Measurements from ENCODE around the gene RBFOX1.

RBFOX1 gene

GRCh38 chr16:7731141-7731540 lies 398.5 kb downstream of the RBFOX1 start:
- ChIA-PET CTCF (interaction anchor here (1.3 kb wide), 1 partner anchor 8 kb away, joined by 4 read pairs; no protein-coding TSS in a partner anchor), POLR2A (no interaction called here)
- DNase-seq (ENCODE audit: extremely low spot score) = no peak
- TF ChIP-seq CTCF (IDR thresholded peaks at IDR 0.05; ENCODE audit: control extremely low read depth, extremely low read depth, low read depth, missing control alignments) = no peak

GRCh38 chr16:7736138-7736665 lies 403.6 kb downstream of the RBFOX1 start:
- no peak for DNase-seq (ENCODE audit: extremely low spot score)
- CTCF ChIA-PET = no interaction called here
- no peak for TF ChIP-seq CTCF (IDR thresholded peaks at IDR 0.05; ENCODE audit: control extremely low read depth, extremely low read depth, low read depth, missing control alignments)
- POLR2A ChIA-PET = no interaction called here

- CTCF ChIA-PET = no interaction called here
Measured at GRCh38 chr16:7742626-7743025, 410.0 kb downstream of the RBFOX1 start.

GRCh38 chr16:7744546-7745264 lies 412.1 kb downstream of the RBFOX1 start:
- ChIA-PET CTCF (no interaction called here), POLR2A (no interaction called here)
- no peak for DNase-seq (ENCODE audit: extremely low spot score)
- no peak for TF ChIP-seq CTCF (IDR thresholded peaks at IDR 0.05; ENCODE audit: control extremely low read depth, extremely low read depth, low read depth, missing control alignments)

More at GRCh38 chr16:7742626-7743025, 410.0 kb downstream of the RBFOX1 start:
- TF ChIP-seq CTCF (IDR thresholded peaks at IDR 0.05; ENCODE audit: control extremely low read depth, extremely low read depth, low read depth, missing control alignments) = no peak
- DNase-seq (ENCODE audit: extremely low spot score) = no peak
- POLR2A ChIA-PET = no interaction called here

GRCh38 chr16:7745276-7745675 lies 412.6 kb downstream of the RBFOX1 start:
- no peak for TF ChIP-seq CTCF (IDR thresholded peaks at IDR 0.05; ENCODE audit: control extremely low read depth, extremely low read depth, low read depth, missing control alignments)
- ChIA-PET POLR2A (no interaction called here), CTCF (no interaction called here)
- DNase-seq (ENCODE audit: extremely low spot score) = no peak

GRCh38 chr16:7746941-7747340 lies 414.3 kb downstream of the RBFOX1 start:
- no peak for TF ChIP-seq CTCF (IDR thresholded peaks at IDR 0.05; ENCODE audit: control extremely low read depth, extremely low read depth, low read depth, missing control alignments)
- no peak for DNase-seq (ENCODE audit: extremely low spot score)
- ChIA-PET POLR2A (no interaction called here), CTCF (no interaction called here)

All from GM10248 (cell line).